K562 (cell line): ENCODE measurements around the gene SORBS2. TPM values are rescaled to one million over a fixed set of nuclear protein-coding genes. Genes with fewer than 3 reads are reported as not detected.

Experiments used
- ATAC-seq: fragments of 200-7000 bp; cut with Tn5 transposase; 3 replicates; pipeline ENCODE4 v1.9.1; 2020; ENCODE audit warnings: moderate library complexity
- BruUV-seq: library from RNA; stranded (reverse); fragments of 400-500 nt; replicated peaks from 2 replicates; lab custom pipeline; 2021; lab: Mats Ljungman, UMichigan
- CTCF ChIA-PET: fragments of 300-600 bp; formaldehyde crosslinking; extraction: SDS; loops from one replicate; lab custom pipeline; 2021; ENCODE audit warnings: low intra/inter-chr PET ratio; lab: Yijun Ruan, JAX
- POLR2A ChIA-PET: fragments of 300-600, 350-650 bp; sonication (Branson Sonifier 250); formaldehyde crosslinking; extraction: SDS; loops from one replicate; lab custom pipeline; 2021; ENCODE audit warnings: antibody characterized with exemption, inconsistent platforms; lab: Yijun Ruan, JAX
- DNase-seq, 4 experiments: peaks; one replicate each; pipeline versions ENCODE4 v3.0.0 to v3.0.0-alpha.2; 2011 to 2018; ENCODE audit warnings: low spot score in 3 of 4, mixed read lengths in 3 of 4; ENCODE audit errors: extremely low read depth in 1 of 4
- FAIRE-seq: peaks from 2 replicates; lab custom pipeline; 2011; peaks lifted over from hg19 to GRCh38; lab: Jason Lieb, UNC
- H2AFZ ChIP-seq: 2 replicates; pipeline ENCODE4 v1.6.0; 2011; ENCODE audit warnings: low read depth, low read length, control low read depth, inconsistent platforms
- H3K27ac ChIP-seq: fragments of 200-600 bp; 3 replicates; pipeline ENCODE4 v1.8.0; 2011; ENCODE audit warnings: low read depth, mild to moderate bottlenecking, control low read depth, inconsistent platforms, low read length, moderate library complexity, mixed read lengths; ENCODE audit errors: extremely low read depth
- H3K27me3 ChIP-seq, 2 experiments: fragments of 300-600 bp in 1 of 2; 2 replicates in 1 of 2; 3 replicates in 1 of 2; pipeline versions ENCODE4 v1.6.0 to v1.8.0; 2011; ENCODE audit warnings: inconsistent platforms in 2 of 2, low read length in 2 of 2, mild to moderate bottlenecking in 1 of 2, mixed read lengths in 1 of 2, moderate library complexity in 1 of 2; ENCODE audit not compliant: control insufficient read depth in 2 of 2, insufficient read depth in 2 of 2
- H3K36me3 ChIP-seq: fragments of 300-600 bp; 3 replicates; pipeline ENCODE4 v1.8.0; 2011; ENCODE audit warnings: mild to moderate bottlenecking, low read length, inconsistent platforms; ENCODE audit not compliant: control insufficient read depth, insufficient read depth
- H3K4me1 ChIP-seq, 2 experiments: fragments of 200-600 bp in 1 of 2; replicated peaks in 1 of 2; 2 replicates in 1 of 2; 3 replicates in 1 of 2; pipeline versions ENCODE4 v1.5.1 to v1.8.0; 2011; ENCODE audit warnings: inconsistent platforms in 2 of 2, low read length in 2 of 2, mild to moderate bottlenecking in 1 of 2, mixed read lengths in 1 of 2, moderate library complexity in 1 of 2; ENCODE audit not compliant: control insufficient read depth in 2 of 2, insufficient read depth in 2 of 2
- H3K4me2 ChIP-seq: 2 replicates; pipeline ENCODE4 v1.6.1; 2011; ENCODE audit warnings: low read length, control low read depth, inconsistent platforms, mixed read lengths; ENCODE audit not compliant: insufficient read depth
- H3K4me3 ChIP-seq: fragments of 200-600 bp; sonication (generic), shearing (Covaris generic); 2 replicates; pipeline ENCODE4 v1.5.1; 2016; ENCODE audit warnings: control low read depth, inconsistent platforms
- H3K79me2 ChIP-seq: fragments of 200-600 bp; 3 replicates; pipeline ENCODE4 v1.8.0; 2011; ENCODE audit warnings: low read length, inconsistent platforms; ENCODE audit not compliant: control insufficient read depth, insufficient read depth
- H3K9ac ChIP-seq, 2 experiments: 2 replicates each; pipeline versions ENCODE4 v1.6.0 to v1.6.1; 2011; ENCODE audit warnings: low read depth in 2 of 2, low read length in 2 of 2, control low read depth in 1 of 2, inconsistent platforms in 1 of 2, mild to moderate bottlenecking in 1 of 2, mixed read lengths in 1 of 2; ENCODE audit not compliant: insufficient read depth in 1 of 2
- H3K9me1 ChIP-seq: one replicate; pipeline ENCODE4 v1.6.0; 2011; ENCODE audit warnings: inconsistent platforms, mild to moderate bottlenecking, low read length, moderate library complexity; ENCODE audit not compliant: control insufficient read depth, insufficient read depth
- H3K9me3 ChIP-seq: replicated peaks from 2 replicates; pipeline ENCODE4 v1.5.1; 2011; ENCODE audit warnings: low read depth, low read length, inconsistent platforms; ENCODE audit not compliant: control insufficient read depth, insufficient read depth
- H4K20me1 ChIP-seq: replicated peaks from 2 replicates; pipeline ENCODE4 v1.6.1; 2011; ENCODE audit warnings: low read length, inconsistent platforms, mixed read lengths; ENCODE audit not compliant: control insufficient read depth, insufficient read depth
- ATF7 ChIP-seq: fragments of 450-650 bp; IDR thresholded peaks from 2 replicates; pipeline ENCODE4 v1.7.1; 2014; ENCODE audit warnings: mild to moderate bottlenecking, moderate library complexity
- PHF20 ChIP-seq: fragments of 450-650 bp; IDR thresholded peaks from 2 replicates; pipeline ENCODE4 v1.6.1; 2018; ENCODE audit not compliant: partially characterized antibody
- POLR2B ChIP-seq: fragments of 450-650 bp; IDR thresholded peaks from 2 replicates; pipeline ENCODE4 v1.6.1; 2018; ENCODE audit warnings: low read depth; ENCODE audit not compliant: partially characterized antibody
- ZNF174 ChIP-seq: fragments of 250-450 bp; sonication (Bioruptor Pico); IDR thresholded peaks from 2 replicates; pipeline ENCODE4 v1.4.0; 2020; ENCODE audit warnings: mild to moderate bottlenecking
- ZNF197 ChIP-seq: fragments of 200-800 bp; sonication (Bioruptor generic); IDR thresholded peaks from 2 replicates; pipeline ENCODE4 v1.6.1; 2016; ENCODE audit warnings: low read depth, missing genetic modification characterization, missing compliant biosample characterization
- WGBS: fragments of 100-300 bp; shearing (Covaris generic); methylation state at CpG from one replicate; pipeline ENCODE4 v1.1.6; 2016; ENCODE audit warnings: low coverage, mixed read lengths; ENCODE audit not compliant: insufficient coverage; ENCODE audit errors: missing lambda C conversion rate; 5-methylcytosine and 5-hydroxymethylcytosine counted together
- in situ Hi-C: fragments of 300-500 bp; cut with MboI; formaldehyde crosslinking; loops from 4 replicates; pipeline ENCODE4 v1.15.0; 2018; ENCODE audit warnings: inconsistent platforms, mixed read lengths
- intact Hi-C: fragments of 100-400 bp; cut with micrococcal nuclease; formaldehyde crosslinking; loops from 2 replicates; pipeline ENCODE4 v1.14.2; 2022
- polyA plus RNA-seq, 8 experiments: library from polyadenylated mRNA; depleted of rRNA in 4 of 8; stranded (reverse) in 5 of 8; unstranded in 3 of 8; fragments of >200 nt; fragmentation: Nextera tagmentation in 2 of 8; fragmentation: Illumina TruSeq in 1 of 8; extraction: Ambion mirVana in 2 of 8; extraction: Trizol in 1 of 8; gene quantifications; 2 replicates each; pipeline versions ENCODE4 v1.2.1 to v1.2.3, GENCODE V29; 2011 to 2014; ENCODE audit warnings: inconsistent platforms in 1 of 8, missing spikeins in 1 of 8
- total RNA-seq, 7 experiments: library from RNA; depleted of rRNA in 6 of 7; stranded (reverse); fragments of >200 nt in 6 of 7; fragmentation: Illumina TruSeq in 2 of 7; extraction: Trizol in 2 of 7; gene quantifications; 2 replicates each; pipeline versions ENCODE4 v1.2.1 to v1.2.3, GENCODE V29; 2011 to 2021; ENCODE audit warnings: low replicate concordance in 1 of 7
- TF ChIP-seq, protein P1 (sequence below): fragments of 450-650 bp; formaldehyde crosslinking; IDR thresholded peaks from 2 replicates; pipeline ENCODE4 v1.4.0; 2020; ENCODE audit warnings: mild to moderate bottlenecking, moderate library complexity
- TF ChIP-seq, protein P2 (sequence below), 2 experiments: IDR thresholded peaks; 2 replicates each; pipeline ENCODE4 v1.6.1; 2012; ENCODE audit warnings: improper control_type of control experiment in 2 of 2, low read depth in 2 of 2, low read length in 2 of 2, borderline replicate concordance in 1 of 2
- TF ChIP-seq, protein P3 (sequence below): sonication (generic); formaldehyde crosslinking; IDR thresholded peaks from 2 replicates; pipeline ENCODE4 v1.4.0; 2020; ENCODE audit warnings: mild to moderate bottlenecking, missing genetic modification reagents
- TF ChIP-seq, protein P4 (sequence below), 2 experiments: fragments of 250-450 bp in 1 of 2; fragments of 450-650 bp in 1 of 2; sonication (Bioruptor Pico) in 1 of 2; IDR thresholded peaks; 2 replicates each; pipeline versions ENCODE4 v1.6.1 to v1.8.0; 2016 to 2021; ENCODE audit warnings: mild to moderate bottlenecking in 2 of 2, moderate library complexity in 2 of 2, missing compliant biosample characterization in 1 of 2, missing genetic modification characterization in 1 of 2

Gene SORBS2
- total and polyA plus RNA-seq, 9 of the 15 experiments (the other 6 are each of a cell fraction or from before 2014, with no cell fraction given) = 0.29 TPM; not detected in 8

DNA sequence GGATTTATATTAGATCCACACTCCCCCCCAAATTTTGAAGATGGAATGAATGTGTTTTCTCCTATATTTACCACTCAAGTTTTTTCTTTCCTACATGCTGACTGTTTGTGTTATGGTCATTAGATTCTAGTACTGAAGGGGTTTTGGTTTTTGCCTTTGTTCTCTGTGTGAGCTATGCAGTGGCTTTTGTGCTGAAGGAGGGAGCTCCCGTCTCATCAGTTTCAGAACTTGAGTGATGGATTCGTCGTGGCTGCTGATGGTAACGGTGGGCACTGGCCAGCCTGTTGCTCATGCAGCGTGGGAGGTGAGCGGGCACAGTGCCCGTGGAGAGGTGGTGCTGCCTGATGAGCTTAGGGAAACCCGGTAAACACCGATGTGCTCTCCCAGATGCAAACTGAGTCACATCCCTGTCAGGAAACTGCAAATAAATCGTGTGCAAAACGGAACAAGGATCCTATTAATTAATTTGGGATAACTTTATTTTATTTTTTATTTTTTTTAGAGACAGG, 101.5 kb downstream of the SORBS2 start:
- CTCF ChIA-PET = interaction anchor here (0.7 kb wide), 1 partner anchor 27 kb away, joined by 3 read pairs; no protein-coding TSS in a partner anchor
- Histone ChIP-seq H2AFZ (no peak overlapping the region), H3K4me1 (no peaks in the 10 kb centered on the region), H4K20me1 (no peaks in the 10 kb centered on the region), H3K9ac (no peak overlapping the region), H3K4me3 (no peak overlapping the region), H3K9me3 (no peaks in the 10 kb centered on the region), H3K79me2 (no peaks in the 10 kb centered on the region), H3K36me3 (no peaks in the 10 kb centered on the region), H3K9me1 (no peaks in the 10 kb centered on the region), H3K4me2 (no peak overlapping the region), H3K27ac (no peak overlapping the region), H3K27me3 (peaks cover 0 to 12% of the 10 kb centered on the region in 2 experiments; a peak in 3 of 5 replicates)
- intact Hi-C loops = no loop called here
- FAIRE-seq (no peak), DNase-seq (no peak), ATAC-seq (no peak)
- BruUV-seq = no TSS peak
- WGBS = 2% methylated on average over 10 of the region's 11 CpGs
- TF ChIP-seq, protein P1, sequence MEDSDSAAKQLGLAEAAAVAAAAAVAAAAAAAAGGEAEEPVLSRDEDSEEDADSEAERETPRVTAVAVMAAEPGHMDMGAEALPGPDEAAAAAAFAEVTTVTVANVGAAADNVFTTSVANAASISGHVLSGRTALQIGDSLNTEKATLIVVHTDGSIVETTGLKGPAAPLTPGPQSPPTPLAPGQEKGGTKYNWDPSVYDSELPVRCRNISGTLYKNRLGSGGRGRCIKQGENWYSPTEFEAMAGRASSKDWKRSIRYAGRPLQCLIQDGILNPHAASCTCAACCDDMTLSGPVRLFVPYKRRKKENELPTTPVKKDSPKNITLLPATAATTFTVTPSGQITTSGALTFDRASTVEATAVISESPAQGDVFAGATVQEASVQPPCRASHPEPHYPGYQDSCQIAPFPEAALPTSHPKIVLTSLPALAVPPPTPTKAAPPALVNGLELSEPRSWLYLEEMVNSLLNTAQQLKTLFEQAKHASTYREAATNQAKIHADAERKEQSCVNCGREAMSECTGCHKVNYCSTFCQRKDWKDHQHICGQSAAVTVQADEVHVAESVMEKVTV (CRISPR knock-in tag) = no peak
- TF ChIP-seq ZNF197 (CRISPR knock-in tag) (no peak), ZNF174 (no peak), POLR2B (no peak), PHF20 (no peak), ATF7 (no peak)
- TF ChIP-seq, protein P2, sequence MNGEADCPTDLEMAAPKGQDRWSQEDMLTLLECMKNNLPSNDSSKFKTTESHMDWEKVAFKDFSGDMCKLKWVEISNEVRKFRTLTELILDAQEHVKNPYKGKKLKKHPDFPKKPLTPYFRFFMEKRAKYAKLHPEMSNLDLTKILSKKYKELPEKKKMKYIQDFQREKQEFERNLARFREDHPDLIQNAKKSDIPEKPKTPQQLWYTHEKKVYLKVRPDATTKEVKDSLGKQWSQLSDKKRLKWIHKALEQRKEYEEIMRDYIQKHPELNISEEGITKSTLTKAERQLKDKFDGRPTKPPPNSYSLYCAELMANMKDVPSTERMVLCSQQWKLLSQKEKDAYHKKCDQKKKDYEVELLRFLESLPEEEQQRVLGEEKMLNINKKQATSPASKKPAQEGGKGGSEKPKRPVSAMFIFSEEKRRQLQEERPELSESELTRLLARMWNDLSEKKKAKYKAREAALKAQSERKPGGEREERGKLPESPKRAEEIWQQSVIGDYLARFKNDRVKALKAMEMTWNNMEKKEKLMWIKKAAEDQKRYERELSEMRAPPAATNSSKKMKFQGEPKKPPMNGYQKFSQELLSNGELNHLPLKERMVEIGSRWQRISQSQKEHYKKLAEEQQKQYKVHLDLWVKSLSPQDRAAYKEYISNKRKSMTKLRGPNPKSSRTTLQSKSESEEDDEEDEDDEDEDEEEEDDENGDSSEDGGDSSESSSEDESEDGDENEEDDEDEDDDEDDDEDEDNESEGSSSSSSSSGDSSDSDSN (IDR thresholded peaks at IDR 0.05; ENCODE audit: borderline replicate concordance in 1 of 2, low read depth in 2 of 2, low read length in 2 of 2) = no peak
- TF ChIP-seq, protein P3, sequence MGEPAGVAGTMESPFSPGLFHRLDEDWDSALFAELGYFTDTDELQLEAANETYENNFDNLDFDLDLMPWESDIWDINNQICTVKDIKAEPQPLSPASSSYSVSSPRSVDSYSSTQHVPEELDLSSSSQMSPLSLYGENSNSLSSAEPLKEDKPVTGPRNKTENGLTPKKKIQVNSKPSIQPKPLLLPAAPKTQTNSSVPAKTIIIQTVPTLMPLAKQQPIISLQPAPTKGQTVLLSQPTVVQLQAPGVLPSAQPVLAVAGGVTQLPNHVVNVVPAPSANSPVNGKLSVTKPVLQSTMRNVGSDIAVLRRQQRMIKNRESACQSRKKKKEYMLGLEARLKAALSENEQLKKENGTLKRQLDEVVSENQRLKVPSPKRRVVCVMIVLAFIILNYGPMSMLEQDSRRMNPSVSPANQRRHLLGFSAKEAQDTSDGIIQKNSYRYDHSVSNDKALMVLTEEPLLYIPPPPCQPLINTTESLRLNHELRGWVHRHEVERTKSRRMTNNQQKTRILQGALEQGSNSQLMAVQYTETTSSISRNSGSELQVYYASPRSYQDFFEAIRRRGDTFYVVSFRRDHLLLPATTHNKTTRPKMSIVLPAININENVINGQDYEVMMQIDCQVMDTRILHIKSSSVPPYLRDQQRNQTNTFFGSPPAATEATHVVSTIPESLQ (CRISPR knock-in tag) = no peak
- TF ChIP-seq, protein P4, sequence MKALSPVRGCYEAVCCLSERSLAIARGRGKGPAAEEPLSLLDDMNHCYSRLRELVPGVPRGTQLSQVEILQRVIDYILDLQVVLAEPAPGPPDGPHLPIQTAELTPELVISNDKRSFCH (CRISPR knock-in tag; IDR thresholded peaks at IDR 0.05) = no peak
- TF ChIP-seq, protein P4 (tag; IDR thresholded peaks at IDR 0.05) = no peak
- in situ Hi-C loops = no loop called here
- POLR2A ChIA-PET = no interaction called here
